Mesenchymal stem cell (in vitro differentiated cells and primary cell): ENCODE data around the gene DPM3.

Experiments
- DNase-seq: peaks from one replicate; pipeline ENCODE4 v3.0.0-alpha.2; 2013
- H2AFZ ChIP-seq: one replicate; pipeline ENCODE4 v1.6.1; 2013; ENCODE audit warnings: low read depth, mild to moderate bottlenecking, control low read depth, inconsistent platforms, low read length, moderate library complexity
- H2AK5ac ChIP-seq: 2 replicates; pipeline ENCODE4 v1.6.1; 2013; ENCODE audit warnings: low read length, moderate library complexity, mild to moderate bottlenecking, inconsistent platforms; ENCODE audit not compliant: severe bottlenecking
- H2BK120ac ChIP-seq: one replicate; pipeline ENCODE4 v1.6.1; 2013; ENCODE audit warnings: low read depth, mild to moderate bottlenecking, inconsistent platforms, low read length, moderate library complexity
- H2BK12ac ChIP-seq, 2 experiments: one replicate each; pipeline ENCODE4 v1.6.1; 2013; ENCODE audit warnings: inconsistent platforms in 2 of 2, low read length in 2 of 2, mild to moderate bottlenecking in 2 of 2, moderate library complexity in 2 of 2, control low read depth in 1 of 2
- H2BK15ac ChIP-seq: one replicate; pipeline ENCODE4 v1.6.1; 2013; ENCODE audit warnings: mild to moderate bottlenecking, low read depth, inconsistent platforms; ENCODE audit not compliant: poor library complexity, severe bottlenecking
- H2BK5ac ChIP-seq: 2 replicates; pipeline ENCODE4 v1.6.1; 2013; ENCODE audit warnings: low read depth, mild to moderate bottlenecking, low read length, control low read depth, inconsistent platforms; ENCODE audit not compliant: poor library complexity, severe bottlenecking
- H3K14ac ChIP-seq, 2 experiments: one replicate each; pipeline ENCODE4 v1.6.1; 2013; ENCODE audit warnings: inconsistent platforms in 2 of 2, low read length in 2 of 2, control low read depth in 1 of 2, mild to moderate bottlenecking in 1 of 2, moderate library complexity in 1 of 2
- H3K18ac ChIP-seq, 2 experiments: one replicate each; pipeline ENCODE4 v1.6.1; 2013; ENCODE audit warnings: inconsistent platforms in 2 of 2, low read length in 2 of 2, control low read depth in 1 of 2, low read depth in 1 of 2, mild to moderate bottlenecking in 1 of 2
- H3K23ac ChIP-seq, 2 experiments: one replicate each; pipeline ENCODE4 v1.6.1; 2013; ENCODE audit warnings: inconsistent platforms in 2 of 2, low read length in 2 of 2, mild to moderate bottlenecking in 2 of 2, moderate library complexity in 2 of 2, control low read depth in 1 of 2
- H3K27ac ChIP-seq: 2 replicates; pipeline ENCODE4 v1.5.1; 2013; ENCODE audit warnings: mild to moderate bottlenecking, moderate library complexity, low read length, control low read depth, inconsistent platforms; ENCODE audit not compliant: poor library complexity, severe bottlenecking
- H3K27me3 ChIP-seq, 2 experiments: 2 replicates each; pipeline versions ENCODE4 v1.6.1 to v1.7.0; 2013; ENCODE audit warnings: low read length in 2 of 2, mild to moderate bottlenecking in 2 of 2, moderate library complexity in 2 of 2, control low read depth in 1 of 2, inconsistent platforms in 1 of 2; ENCODE audit not compliant: control insufficient read depth in 1 of 2, insufficient read depth in 1 of 2
- H3K36me3 ChIP-seq, 2 experiments: 2 replicates each; pipeline versions ENCODE4 v1.6.1 to v1.7.0; 2013; ENCODE audit warnings: low read length in 2 of 2, control low read depth in 1 of 2, inconsistent platforms in 1 of 2, low read depth in 1 of 2, mild to moderate bottlenecking in 1 of 2; ENCODE audit not compliant: insufficient read depth in 2 of 2, control insufficient read depth in 1 of 2
- H3K4ac ChIP-seq, 2 experiments: one replicate each; pipeline ENCODE4 v1.6.1; 2013; ENCODE audit warnings: inconsistent platforms in 2 of 2, low read length in 2 of 2, mild to moderate bottlenecking in 2 of 2, moderate library complexity in 2 of 2, control low read depth in 1 of 2, low read depth in 1 of 2
- H3K4me1 ChIP-seq: 2 replicates; pipeline ENCODE4 v1.6.1; 2013; ENCODE audit warnings: low read depth, low read length, control low read depth; ENCODE audit not compliant: control insufficient read depth, insufficient read depth
- H3K4me2 ChIP-seq: 2 replicates; pipeline ENCODE4 v1.6.1; 2013; ENCODE audit warnings: low read length, mild to moderate bottlenecking, inconsistent platforms; ENCODE audit not compliant: poor library complexity, severe bottlenecking
- H3K4me3 ChIP-seq, 2 experiments: 2 replicates each; pipeline versions ENCODE4 v1.5.1 to v1.7.0; 2013; ENCODE audit warnings: low read length in 2 of 2, mild to moderate bottlenecking in 2 of 2, control low read depth in 1 of 2, low read depth in 1 of 2; ENCODE audit not compliant: insufficient read depth in 1 of 2
- H3K79me1 ChIP-seq: replicated peaks from 2 replicates; pipeline ENCODE4 v1.6.1; 2013; ENCODE audit warnings: mild to moderate bottlenecking, control low read depth, low read length, inconsistent platforms; ENCODE audit not compliant: poor library complexity, severe bottlenecking
- H3K9ac ChIP-seq: 2 replicates; pipeline ENCODE4 v1.7.0; 2013; ENCODE audit warnings: mild to moderate bottlenecking, low read length, moderate library complexity
- H3K9me3 ChIP-seq: 2 replicates; pipeline ENCODE4 v1.7.0; 2013; ENCODE audit warnings: mild to moderate bottlenecking, low read length; ENCODE audit not compliant: control insufficient read depth
- H4K8ac ChIP-seq: one replicate; pipeline ENCODE4 v1.6.1; 2013; ENCODE audit warnings: inconsistent platforms, mild to moderate bottlenecking, low read length, moderate library complexity
- H4K91ac ChIP-seq: one replicate; pipeline ENCODE4 v1.6.1; 2013; ENCODE audit warnings: mild to moderate bottlenecking, low read length, inconsistent platforms
- WGBS: methylation state at CpG from one replicate; pipeline ENCODE4 v1.1.7; 2013; ENCODE audit warnings: mixed read lengths; 5-methylcytosine and 5-hydroxymethylcytosine counted together

DPM3 gene

GRCh38 chr1:155128755-155129473 is 11.4 kb downstream of the DPM3 start:
- peak overlapping the region; percentile 79 for H3K4me2 ChIP-seq
- H3K79me1 ChIP-seq = no peaks in the 10 kb centered on the region
- H3K23ac ChIP-seq = no peak overlapping the region
- WGBS = 32% methylated on average over 10 of the region's 14 CpGs
- H3K4me3 ChIP-seq = no peak overlapping the region
- no peak overlapping the region for H2BK5ac ChIP-seq
- H3K4me1 ChIP-seq = peaks cover 51% of the 10 kb centered on the region
- H4K91ac ChIP-seq = no peak overlapping the region
- H3K9ac ChIP-seq = no peak overlapping the region
- DNase-seq = no peak
- no peak overlapping the region for H2AK5ac ChIP-seq
- peak overlapping the region in 1 of 2 experiments; percentile 46 for H3K18ac ChIP-seq
- H3K36me3 ChIP-seq = peaks cover 0 to 13% of the 10 kb centered on the region in 2 experiments
- H2BK15ac ChIP-seq = no peak overlapping the region
- peak overlapping the region in 1 of 2 experiments; percentile 29 for H2BK12ac ChIP-seq
- no peaks in the 10 kb centered on the region for H3K9me3 ChIP-seq
- H4K8ac ChIP-seq = no peak overlapping the region
- no peak overlapping the region for H2AFZ ChIP-seq
- peaks cover 46 to 66% of the 10 kb centered on the region in 2 experiments for H3K27me3 ChIP-seq
- no peak overlapping the region for H3K4ac ChIP-seq
- H2BK120ac ChIP-seq = no peak overlapping the region
- H3K27ac ChIP-seq = no peak overlapping the region
- peak overlapping the region in 1 of 2 experiments; percentile 44 for H3K14ac ChIP-seq

- peak overlapping the region in 1 of 2 experiments; percentile 48 for H3K23ac ChIP-seq
- H2BK5ac ChIP-seq = no peak overlapping the region
- no peak for DNase-seq
- H3K4me3 ChIP-seq = peak overlapping the region; percentile 47 to 49
- no peaks in the 10 kb centered on the region for H3K79me1 ChIP-seq
- H3K27me3 ChIP-seq = peaks cover 46 to 72% of the 10 kb centered on the region in 2 experiments
- peak overlapping the region in 1 of 2 experiments; percentile 11 for H2BK12ac ChIP-seq
- no peak overlapping the region for H3K14ac ChIP-seq
- H3K9ac ChIP-seq = peak overlapping the region; percentile 48
- no peaks in the 10 kb centered on the region for H3K9me3 ChIP-seq
- H3K18ac ChIP-seq = peak overlapping the region in 1 of 2 experiments; percentile 28
- H3K4me2 ChIP-seq = peak overlapping the region; percentile 79
- H3K36me3 ChIP-seq = peaks cover 0 to 6% of the 10 kb centered on the region in 2 experiments
- H2AFZ ChIP-seq = peak overlapping the region; percentile 10
- no peak overlapping the region for H2BK120ac ChIP-seq
- H3K27ac ChIP-seq = no peak overlapping the region
- WGBS = 6% methylated on average over 17 of the region's 17 CpGs
- H2BK15ac ChIP-seq = peak overlapping the region; percentile 44
- no peak overlapping the region for H4K8ac ChIP-seq
- no peak overlapping the region for H4K91ac ChIP-seq
- peak overlapping the region in 1 of 2 experiments; percentile 3 for H3K4ac ChIP-seq
- no peak overlapping the region for H2AK5ac ChIP-seq
- H3K4me1 ChIP-seq = peaks cover 51% of the 10 kb centered on the region
These were observed 12.2 kb downstream of the DPM3 start for GRCh38 chr1:155127967-155128754.

- Histone ChIP-seq H3K23ac (peak within 1 kb of the TSS in 1 of 2 experiments; percentile 62), H3K4me3 (peak within 1 kb of the TSS; percentile 51 to 69), H4K91ac (no peak within 1 kb of the TSS), H2BK120ac (no peak within 1 kb of the TSS), H3K9ac (peak within 1 kb of the TSS; percentile 48), H2AK5ac (no peak within 1 kb of the TSS), H3K4ac (peak within 1 kb of the TSS in 1 of 2 experiments; percentile 50), H3K79me1 (no peaks in the 10 kb centered on the region), H2BK5ac (no peak within 1 kb of the TSS), H2BK15ac (peak within 1 kb of the TSS; percentile 44), H2AFZ (peak within 1 kb of the TSS; percentile 36), H3K36me3 (peaks cover 0 to 6% of the 10 kb centered on the region in 2 experiments), H3K18ac (peak within 1 kb of the TSS; percentile 3 to 28), H4K8ac (peak within 1 kb of the TSS; percentile 7), H3K4me2 (peak within 1 kb of the TSS; percentile 94), H3K9me3 (no peaks in the 10 kb centered on the region), H3K4me1 (peaks cover 51% of the 10 kb centered on the region), H3K14ac (peak within 1 kb of the TSS in 1 of 2 experiments; percentile 46), H3K27me3 (peaks cover 48 to 80% of the 10 kb centered on the region in 2 experiments), H3K27ac (no peak within 1 kb of the TSS), H2BK12ac (peak within 1 kb of the TSS in 1 of 2 experiments; percentile 11)
- under 1% methylated on average over 48 of the region's 76 CpGs for WGBS
- DNase-seq = peak; percentile 76
These were observed 13.0 kb downstream of the DPM3 start, which contains the start of gene EFNA1 for GRCh38 chr1:155127105-155127966. TSS of gene EFNA1 (plus strand) at chr1:155127876. CDS start at chr1:155127978, 102 bp downstream.
